Fibroblast of skin of left biceps (primary cell): ENCODE results near the gene PHACTR1.

Experiments
- DNase-seq, 2 experiments: peaks; one replicate each; pipeline ENCODE4 v3.0.0-alpha.2; 2013; ENCODE audit warnings: low read depth in 2 of 2

The PHACTR1 gene

GRCh38 chr6:12947967-12948366 is 231.4 kb downstream of the PHACTR1 start:
- no peak for DNase-seq

- no peak for DNase-seq
These were observed 234.4 kb downstream of the PHACTR1 start for GRCh38 chr6:12950976-12951375.

- no peak for DNase-seq
These were observed 234.8 kb downstream of the PHACTR1 start for GRCh38 chr6:12951415-12951814.

DNA sequence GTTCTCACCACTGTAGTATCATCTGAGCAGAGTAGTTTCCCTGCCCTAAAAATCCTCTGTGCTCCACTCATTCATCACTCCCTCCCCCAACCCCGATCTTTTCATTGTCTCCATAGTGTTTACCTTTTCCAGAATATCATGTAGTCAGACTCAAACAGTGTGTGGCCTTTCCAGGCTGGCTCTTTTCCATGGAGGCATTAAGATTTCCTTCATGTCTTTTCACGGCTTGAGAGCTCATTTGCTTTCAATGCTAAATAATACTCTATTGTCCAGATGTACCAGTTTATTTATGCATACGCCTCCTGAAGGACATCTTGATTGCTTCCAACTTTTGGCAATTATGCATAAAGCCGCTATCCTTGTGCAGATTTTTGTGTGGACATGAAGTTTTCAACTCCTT is 235.8 kb downstream of the PHACTR1 start:
- no peak for DNase-seq

DNA sequence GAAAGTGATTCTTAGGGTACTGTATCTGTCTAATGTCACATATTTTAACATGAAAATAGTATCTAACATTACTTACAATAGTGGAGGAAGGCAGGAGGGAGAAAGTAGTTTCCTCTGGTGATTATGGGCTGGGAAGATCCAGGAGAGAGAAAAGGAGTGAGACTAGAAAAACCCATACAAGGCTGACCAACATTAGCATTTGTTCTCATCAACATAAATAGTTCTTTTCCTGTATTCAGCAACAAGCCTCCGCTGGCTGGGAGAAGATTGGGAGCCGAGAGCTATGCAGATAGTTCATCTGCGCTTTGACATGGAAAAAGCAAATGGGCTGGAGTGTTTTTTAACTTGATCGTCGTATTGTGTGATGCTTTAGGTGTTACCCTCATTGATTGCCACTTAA is 239.4 kb downstream of the PHACTR1 start:
- no peak for DNase-seq

GRCh38 chr6:12956991-12957320 is 240.4 kb downstream of the PHACTR1 start:
- no peak for DNase-seq

DNA sequence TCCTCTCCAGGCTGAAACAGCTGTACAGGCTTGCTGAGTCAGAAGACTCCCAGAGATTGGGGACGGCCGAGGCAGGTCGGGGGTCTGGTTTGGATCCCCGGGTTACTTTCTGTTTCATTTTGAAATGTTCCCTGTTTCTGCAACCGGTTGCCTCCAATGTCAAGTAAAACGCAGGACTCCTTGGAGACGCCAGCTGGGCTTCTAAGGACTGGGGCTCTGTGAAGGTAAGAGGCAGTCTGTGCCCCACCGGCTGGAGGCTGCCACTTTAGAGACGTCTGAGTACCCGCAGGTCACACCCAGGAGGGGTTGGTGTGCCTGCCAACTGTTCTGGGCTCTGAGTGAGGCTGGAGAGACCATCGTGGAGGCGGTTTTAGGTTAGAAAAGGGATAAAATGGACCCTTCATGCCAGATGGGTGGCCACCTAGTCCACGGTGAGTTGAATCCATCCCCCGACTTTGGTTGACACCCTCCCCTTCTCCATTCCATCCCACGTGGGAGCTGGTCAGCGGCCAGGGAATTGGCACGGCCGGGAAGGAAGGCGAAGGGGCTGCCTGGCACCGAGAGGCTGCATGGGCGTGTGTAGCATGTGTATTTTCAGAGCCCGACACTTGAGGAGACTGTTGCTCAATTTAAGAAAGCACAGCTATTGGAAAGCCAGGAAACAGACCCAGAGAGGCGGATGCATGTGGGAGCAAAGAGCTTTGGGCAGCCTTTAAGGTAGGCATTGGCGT is 240.9 kb downstream of the PHACTR1 start:
- DNase-seq, result peak in 1 of 2 experiments; percentile 24

DNA sequence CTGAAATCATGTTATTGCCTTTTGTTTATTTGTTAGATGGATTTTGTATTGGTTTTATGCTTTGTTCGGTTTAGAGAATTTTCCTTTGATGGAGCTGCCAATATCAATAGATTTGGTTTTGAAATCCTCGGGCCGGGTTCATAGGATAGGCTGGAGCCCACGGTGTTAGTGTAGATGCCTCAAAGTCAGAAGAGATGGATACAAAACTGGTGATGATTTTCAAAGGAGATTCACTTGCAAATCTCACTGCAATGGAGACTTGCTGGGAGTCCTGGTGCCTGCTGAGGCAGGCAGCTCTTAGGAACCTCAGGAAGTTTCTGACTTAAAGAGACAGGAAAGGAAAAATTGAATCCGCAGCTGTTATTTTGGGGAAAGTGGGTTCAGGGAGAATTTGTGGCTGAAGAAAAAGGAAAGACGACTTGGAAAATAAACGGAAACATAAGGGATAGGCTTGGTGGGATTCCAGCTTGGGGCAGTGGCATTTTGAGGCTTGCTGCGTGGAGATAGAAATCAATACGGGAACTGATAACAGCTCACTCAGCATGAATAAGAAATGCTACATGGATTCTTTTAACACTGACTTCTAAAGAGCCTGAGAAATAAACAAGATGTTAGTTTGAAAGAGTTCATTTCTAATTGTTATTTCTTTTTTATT is 241.6 kb downstream of the PHACTR1 start:
- no peak for DNase-seq

GRCh38 chr6:12961761-12962160 is 245.2 kb downstream of the PHACTR1 start:
- no peak for DNase-seq

- no peak for DNase-seq
These were observed 246.0 kb downstream of the PHACTR1 start for GRCh38 chr6:12962529-12962928.

GRCh38 chr6:12962987-12963386 is 246.4 kb downstream of the PHACTR1 start:
- DNase-seq, result no peak

DNA sequence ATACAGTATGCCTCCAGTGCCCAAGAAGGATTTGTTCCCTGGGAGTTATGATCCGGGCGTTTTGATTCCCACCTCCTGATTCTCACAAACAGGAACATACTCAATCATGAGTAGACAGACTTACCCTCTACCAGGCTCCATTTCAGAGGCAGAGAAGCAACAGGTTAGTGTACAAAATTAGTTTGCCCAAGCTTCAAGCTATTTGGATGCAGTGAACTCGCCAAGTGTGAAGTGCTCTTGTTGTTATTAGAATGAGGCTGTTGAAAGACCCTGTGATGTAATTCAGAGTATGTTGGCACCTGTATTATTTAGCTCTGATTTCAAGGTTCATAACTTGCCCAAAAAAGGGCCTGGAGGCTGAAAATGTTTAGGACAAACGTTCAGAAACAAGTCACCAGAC is 247.0 kb downstream of the PHACTR1 start:
- no peak for DNase-seq

GRCh38 chr6:12967686-12968085 is 251.1 kb downstream of the PHACTR1 start:
- peak; percentile 47 to 54 for DNase-seq

GRCh38 chr6:12968290-12968689 is 251.7 kb downstream of the PHACTR1 start:
- no peak for DNase-seq

- no peak for DNase-seq
These were observed 252.4 kb downstream of the PHACTR1 start for GRCh38 chr6:12968839-12969558.

GRCh38 chr6:12969966-12970365 is 253.4 kb downstream of the PHACTR1 start:
- DNase-seq, result no peak

DNA sequence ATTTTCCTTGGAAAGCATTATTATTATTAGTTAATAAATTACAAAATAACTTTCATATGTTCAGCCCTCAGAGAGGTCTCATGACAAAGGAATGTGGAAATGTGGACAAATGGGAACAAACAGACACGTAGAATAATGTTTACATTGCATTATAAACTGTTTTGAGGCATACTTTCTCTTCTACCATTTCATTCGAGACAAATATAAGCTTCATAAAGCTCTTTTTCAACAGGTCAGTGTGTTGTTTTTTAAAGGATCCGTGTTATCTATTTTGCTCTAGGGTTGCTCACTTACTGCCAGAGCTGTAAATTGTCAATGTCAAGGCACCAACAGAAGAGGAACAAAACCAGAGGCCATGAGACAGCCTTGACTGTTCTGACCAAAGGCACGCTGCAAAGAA is 256.8 kb downstream of the PHACTR1 start:
- no peak for DNase-seq

DNA sequence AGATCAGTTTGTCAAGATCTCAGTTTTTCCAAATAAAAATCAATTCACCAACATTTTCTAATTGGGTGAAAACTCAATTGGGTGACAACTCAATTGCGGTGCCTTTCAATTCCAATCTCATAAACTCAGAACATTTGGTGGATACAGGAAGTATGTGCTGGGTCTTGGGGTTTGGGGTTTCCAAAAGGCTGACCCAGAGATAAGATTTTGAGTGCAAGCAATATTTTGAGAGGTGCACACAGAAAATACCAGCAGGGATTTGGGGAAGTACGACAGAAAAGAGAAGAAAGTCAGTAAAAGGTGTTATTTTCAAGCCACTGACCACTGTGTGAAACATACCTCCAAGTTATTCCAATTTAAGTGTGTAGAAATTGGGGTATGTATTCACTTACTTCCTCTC is 258.0 kb downstream of the PHACTR1 start:
- DNase-seq, result no peak

GRCh38 chr6:12976366-12976765 is 259.8 kb downstream of the PHACTR1 start:
- no peak for DNase-seq

GRCh38 chr6:12977206-12977605 is 260.6 kb downstream of the PHACTR1 start:
- DNase-seq, result no peak

DNA sequence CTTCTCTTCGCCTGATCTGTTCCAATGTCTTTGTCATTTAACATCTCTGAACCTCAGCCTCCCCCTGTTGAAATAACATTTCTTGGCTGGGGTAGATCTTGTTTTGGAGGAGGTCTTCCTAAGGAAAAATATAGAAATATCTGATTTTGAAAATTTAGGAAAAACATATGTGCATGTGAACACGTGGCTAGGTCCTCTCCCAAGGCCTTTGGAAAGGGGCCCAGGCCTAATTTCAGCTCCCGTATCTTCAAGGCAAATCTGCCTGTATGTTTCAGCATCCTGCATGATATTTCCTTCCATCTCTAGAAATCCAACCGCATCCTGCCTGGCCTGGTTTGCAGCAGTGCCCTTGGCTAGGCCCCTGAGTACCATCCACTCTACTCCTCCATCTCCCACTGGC is 261.2 kb downstream of the PHACTR1 start:
- no peak for DNase-seq

DNA sequence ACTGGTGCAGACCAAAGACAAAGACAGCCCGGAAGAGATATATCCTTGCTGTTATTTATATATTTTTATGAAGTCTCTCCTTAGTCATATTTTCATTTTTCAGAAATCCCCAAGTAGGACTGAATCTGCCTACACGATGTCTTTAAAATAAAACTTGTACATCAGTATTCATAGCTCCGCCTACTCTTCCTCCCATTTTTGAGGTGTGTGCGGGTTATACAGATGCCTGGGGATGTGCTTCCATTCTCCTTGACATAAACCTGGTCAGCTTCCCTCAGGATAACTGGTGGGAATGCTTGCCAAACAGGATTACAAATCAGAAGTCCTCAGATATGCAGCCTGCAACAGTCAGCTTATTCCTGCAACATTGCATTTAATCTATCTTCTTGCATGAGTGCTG is 264.2 kb downstream of the PHACTR1 start:
- DNase-seq, result no peak

GRCh38 chr6:12984776-12985175 is 268.2 kb downstream of the PHACTR1 start:
- DNase-seq, result no peak
